SW480 (cell line): Measurements from ENCODE around the gene GALNT18.

Experiments used
- DNase-seq: peaks from one replicate; pipeline ENCODE4 v3.0.0-alpha.2; 2016; ENCODE audit warnings: low spot score

Gene GALNT18

DNA sequence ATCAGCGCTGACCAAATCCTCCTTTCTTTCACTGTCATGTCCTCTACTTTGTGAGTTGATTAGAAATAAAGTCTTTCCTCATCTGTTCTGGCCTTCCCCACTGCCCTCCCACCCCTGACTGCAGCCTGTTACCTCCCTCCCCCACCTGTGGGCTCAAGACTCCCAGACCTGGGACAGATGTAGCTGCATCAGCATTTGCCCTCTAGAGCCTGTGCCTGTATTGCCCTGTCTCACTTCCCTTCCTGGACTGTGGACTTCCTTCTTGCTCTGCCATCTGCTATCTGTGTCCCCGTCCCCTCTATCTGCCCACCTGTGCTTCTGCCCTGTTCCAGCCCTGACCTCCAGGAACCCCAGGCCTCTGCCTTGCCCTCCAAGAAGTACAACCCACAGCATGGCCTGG lies 122.5 kb downstream of the GALNT18 start:
- DNase-seq: no peak

DNA sequence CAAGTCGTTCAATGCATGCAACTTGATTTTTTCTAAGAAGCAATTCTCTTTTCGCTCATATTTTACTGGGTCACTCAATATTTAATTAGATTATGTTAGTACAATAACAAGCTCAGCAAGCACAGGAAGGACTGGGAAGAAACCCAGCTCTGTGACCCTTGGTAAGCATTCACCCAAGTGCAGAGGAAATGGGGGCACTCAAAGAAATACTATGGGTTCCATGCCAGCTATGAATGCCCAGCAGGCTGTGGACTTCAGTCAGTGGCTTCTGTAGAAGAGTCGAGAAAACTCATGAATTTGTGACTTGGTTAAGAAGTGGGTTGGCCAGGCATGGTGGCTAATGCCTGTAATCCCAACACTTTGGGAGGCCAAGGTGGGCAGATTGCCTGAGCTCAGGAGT lies 123.6 kb downstream of the GALNT18 start:
- DNase-seq: no peak

DNA sequence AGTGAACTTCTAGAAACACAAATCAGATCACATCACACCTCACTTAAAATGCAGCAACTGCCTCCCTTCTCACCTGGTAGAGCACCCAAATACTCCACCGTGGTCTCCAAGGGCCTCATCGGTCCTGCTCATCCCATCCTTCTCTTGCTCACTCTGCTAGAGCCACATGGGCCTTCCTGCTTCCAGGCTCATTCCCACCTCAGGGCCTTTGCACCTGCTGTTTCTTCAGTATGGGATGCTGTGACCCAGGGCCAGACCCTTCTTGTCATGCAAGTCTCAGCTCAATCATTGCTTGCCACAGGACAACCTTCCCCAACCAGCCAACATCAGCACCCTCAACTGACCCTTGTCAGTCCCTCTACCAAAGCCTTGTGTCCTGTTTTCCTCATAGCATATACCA lies 124.9 kb downstream of the GALNT18 start:
- no peak for DNase-seq

DNA sequence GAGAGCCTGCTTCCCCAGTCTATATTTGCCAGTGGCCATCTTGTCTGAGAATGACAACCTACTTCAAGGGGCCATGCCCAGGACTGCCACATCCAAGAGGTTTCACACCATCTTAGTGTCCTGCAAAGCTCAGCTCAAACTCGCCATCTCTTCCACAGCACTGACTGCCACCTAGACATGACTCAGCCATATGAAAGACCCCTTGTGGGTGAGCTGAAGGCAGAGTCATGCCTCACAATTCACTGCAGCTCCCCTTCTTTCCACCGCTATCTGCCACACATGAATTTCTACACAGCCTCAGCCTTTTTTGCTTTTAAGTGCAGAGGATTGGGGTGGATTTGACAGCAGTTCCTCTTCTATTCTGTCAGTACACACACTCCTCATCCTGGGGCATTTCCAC lies 127.5 kb downstream of the GALNT18 start:
- DNase-seq: no peak

DNA sequence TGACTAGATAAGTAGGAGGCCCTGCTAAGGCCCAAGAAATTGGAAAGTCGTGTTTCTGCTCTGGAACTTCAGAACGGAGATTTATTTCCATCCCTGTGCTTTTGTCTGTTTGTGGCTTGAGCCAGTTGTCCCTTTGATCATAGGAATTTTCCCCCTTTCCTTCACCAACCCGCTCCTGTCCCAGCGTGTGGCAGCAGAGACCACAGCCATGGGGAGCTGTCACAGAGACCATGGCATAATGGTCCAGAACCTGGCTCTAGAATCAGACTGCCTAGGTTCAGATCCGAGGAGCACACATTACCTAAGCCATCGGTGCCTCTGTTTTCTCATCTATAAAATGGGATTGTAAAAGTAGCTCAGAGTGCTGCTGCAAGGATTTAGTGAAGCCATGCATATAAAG lies 128.1 kb downstream of the GALNT18 start:
- DNase-seq: no peak

DNA sequence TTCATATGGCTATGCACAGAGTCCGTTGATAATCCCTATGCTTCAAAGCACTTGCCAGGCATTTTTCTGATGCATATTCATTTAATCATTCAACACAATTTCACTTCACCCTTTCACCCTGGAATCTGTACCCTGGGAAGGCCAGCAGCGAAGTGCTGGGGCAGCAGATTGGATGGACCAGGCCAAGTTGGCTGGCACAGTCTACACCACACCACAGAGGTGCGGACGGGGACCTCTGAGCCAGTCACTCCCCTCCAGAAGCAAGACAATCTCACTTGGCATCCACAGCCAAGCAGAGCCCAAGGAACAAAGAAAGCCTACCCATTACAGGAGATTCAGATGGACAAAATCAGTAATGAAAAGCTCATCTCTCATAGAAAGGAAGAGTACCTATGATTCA lies 130.2 kb downstream of the GALNT18 start:
- no peak for DNase-seq

DNA sequence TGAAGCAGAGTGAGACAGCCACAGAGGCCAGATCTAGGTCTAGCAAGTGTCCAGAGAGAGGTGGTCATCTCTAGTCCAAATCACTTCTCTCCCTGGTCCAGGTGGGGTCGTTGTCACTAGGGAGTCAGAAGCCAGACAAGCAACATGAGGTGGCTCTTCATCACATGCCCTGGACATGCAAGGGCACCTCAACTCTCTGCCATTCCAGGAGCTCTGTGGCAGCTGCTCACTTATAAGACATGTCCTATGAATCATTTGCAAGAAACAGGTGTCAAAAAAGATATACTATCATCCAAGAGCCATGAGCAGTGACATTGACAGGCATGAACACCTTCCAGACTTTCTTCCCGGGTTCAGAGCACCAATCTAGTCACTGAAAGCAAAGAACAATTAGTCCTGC lies 130.8 kb downstream of the GALNT18 start:
- no peak for DNase-seq

DNA sequence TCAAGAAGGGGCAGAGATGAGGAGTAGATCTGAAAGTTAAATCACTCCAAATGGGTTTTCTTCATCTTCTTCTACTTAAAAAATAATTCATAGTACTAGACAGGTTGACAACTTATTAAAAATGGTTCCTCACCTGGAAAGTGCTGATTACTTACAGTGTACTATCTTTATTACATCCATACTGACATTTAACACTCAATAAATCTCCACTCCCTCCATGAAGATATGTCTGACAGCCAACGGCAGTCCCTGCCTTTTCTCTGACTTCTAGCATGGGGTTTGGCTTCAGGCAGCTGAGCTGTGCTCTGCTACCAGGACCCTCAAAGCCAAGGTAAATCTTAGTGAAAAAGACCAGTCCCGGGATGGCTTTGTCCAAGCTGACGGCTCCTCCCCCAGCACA lies 135.4 kb downstream of the GALNT18 start:
- DNase-seq: no peak

DNA sequence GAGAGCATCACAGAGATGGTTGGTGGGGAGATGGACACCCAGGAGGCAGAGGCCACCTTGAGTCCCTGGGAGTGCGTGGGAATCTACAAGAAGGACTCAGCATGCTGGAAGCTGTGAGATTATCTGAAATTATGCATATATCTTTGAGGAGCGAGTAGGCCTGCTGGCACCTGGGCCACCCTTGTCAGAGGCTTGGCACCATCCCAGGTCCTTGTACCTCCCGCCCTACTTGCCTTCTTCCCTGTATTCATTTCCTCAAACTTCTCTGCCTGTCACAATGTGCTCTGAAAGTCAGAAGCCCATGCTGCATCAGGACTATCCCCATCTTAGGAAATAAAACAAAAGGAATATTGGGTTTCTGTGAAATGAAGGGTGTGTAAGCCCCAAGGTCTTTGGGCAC lies 135.8 kb downstream of the GALNT18 start:
- DNase-seq: no peak

DNA sequence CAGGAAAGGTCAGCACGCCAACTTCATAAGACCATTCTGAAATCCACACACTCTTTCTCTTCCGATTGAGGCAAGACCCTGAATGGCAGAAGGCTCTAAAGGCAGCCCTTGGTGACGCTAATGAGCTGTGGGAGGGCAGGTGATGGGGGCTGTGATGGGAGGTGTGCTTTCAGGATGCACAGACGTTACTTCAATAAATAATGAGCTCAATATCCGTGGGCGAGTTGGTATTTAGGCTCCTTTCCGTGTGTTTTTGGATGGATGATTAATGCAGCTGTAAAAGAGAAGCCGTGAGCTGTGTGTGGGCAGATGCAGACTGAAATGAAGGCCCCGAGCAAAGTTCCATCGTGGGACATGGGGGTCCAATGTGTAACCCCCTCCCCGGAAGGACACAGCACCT lies 138.2 kb downstream of the GALNT18 start:
- no peak for DNase-seq

DNA sequence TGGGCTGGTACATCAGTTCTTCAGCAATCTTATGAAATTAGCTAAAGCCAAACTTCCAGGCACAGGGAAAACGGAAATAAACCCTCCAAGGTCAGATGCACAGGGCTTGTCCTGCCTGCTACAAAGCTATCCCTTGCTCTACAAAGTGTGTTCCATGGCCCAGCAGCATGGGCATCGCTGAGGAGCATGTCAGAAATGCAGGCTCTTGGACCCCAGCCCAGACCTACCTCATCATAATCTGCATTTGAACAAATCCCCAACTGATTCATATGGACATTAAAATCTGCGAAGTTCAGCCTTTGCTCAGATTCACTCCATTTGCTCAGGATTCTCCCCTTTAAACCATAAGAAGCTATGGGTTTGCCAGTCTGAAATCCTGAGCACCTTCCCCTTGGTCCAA lies 139.1 kb downstream of the GALNT18 start:
- no peak for DNase-seq

DNA sequence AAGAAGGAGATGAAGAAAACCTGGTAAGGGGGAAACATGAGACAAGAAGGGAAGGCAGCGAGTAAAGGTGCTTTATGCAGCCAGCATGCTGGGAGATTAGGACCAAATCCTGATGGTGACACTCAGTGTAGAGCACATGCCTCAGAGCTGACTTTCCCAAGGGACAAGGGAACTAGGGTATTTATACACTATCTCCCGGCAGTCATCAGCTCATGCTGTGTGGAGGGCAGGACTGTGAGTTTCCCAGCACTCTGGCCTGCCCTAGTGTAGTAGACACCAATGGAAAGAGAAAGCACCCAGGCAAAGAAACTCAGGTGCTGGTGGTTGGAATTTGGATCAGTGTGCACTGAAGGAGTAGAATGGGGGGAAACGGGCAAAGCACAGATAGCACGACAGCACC lies 140.4 kb downstream of the GALNT18 start:
- DNase-seq: no peak

DNA sequence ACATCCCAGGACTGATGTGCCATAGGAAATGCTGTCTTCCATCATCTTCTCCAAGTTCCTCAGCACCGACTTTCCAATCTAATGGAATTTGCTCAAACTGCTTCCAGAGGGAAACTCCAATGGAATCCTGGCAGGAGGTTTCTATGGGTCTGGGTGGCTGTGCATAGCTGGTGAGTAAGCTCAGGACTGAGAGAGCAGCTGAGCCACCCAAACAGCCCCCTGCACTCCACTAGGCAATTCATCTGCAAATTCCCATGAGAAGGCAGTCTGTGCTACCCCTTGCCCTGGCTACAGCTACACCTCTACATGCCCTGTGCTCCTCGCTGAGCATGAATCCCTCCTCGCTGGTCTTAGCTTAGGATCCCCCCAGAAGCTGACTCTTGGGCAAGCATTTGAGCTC lies 140.8 kb downstream of the GALNT18 start:
- no peak for DNase-seq

DNA sequence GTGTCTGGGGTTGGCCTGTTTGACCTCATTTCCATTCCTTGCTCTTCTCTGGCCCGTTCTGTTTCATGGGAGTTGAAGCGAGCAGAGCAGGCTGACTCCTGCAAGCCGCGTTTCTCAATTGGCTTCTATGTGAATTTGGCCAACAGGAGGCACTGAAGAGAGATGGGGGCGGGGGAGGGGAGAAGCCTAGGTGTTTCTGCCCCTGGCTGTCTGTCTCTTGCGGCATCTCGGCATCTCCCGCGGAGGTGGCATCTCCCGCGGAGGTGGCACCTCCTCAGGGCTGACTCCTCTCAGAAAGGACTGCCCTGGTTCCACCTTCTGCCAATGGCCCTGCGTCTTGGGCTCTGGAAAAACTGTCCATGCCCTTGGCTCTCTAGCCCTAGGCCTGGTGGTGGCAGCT lies 143.1 kb downstream of the GALNT18 start:
- DNase-seq: no peak

DNA sequence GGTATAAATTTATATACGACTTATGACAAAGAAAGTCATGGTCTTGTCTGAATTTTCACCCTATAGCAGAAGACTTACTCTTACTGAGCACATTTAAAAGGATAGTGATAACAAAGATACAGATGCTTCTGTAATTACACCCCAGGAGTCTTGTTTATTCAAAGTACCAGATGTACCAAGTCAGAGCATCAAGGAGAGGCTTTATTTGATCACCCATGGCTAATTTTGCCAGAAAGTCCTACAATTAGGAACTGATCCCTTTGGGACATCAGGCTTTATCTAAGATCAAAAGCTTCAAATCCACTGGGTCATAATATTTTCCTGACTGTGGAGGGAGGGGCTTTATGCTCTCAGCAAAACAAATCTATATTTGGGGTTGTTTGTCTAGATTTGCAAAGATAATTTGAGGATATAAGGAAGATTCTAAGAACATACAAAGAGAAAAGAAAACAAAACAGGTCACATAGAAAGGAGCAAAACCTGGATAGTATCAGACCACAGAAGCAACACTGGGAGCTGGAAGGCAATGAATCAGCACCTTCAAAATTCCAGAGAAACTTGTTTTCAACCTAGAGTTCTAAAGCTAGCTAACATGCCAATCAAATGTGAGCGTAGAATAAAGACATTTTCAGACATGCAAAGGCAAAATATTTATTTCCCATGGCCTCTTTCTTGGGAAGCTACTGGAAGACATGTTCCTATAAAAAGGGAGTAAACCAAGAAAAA lies 143.9 kb downstream of the GALNT18 start:
- no peak for DNase-seq

DNA sequence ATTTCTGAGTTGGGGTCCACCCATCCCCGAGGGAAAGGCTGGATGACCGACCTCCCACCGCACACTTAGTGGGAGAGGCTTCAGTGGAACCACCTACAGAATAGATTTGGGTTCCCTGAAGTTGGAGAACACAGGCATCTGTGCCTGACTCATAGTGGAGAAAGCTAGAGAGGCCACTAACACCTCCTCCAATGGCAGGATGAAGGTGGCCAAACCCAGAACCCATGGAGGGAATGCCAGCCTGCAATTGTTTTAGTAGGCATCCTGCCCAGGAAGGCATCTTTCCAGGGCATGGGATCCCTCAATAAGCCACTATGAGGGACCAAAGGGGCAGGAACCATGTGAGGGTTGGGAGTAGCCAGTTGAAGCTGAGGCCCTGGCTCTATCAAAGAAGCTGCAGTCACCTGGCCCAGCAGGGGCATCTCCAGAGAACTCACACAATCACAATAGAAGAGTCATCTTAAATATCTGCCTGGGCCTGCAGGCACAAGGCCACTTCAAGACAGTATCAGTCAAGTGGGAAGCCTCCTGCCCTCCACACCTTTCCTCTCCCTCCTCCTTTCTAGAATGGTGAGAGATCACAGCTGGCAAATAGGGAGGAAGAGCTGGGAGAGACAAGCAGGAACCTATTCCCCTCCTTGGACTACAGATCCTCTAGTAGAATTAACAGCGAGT lies 144.7 kb downstream of the GALNT18 start:
- DNase-seq: no peak

DNA sequence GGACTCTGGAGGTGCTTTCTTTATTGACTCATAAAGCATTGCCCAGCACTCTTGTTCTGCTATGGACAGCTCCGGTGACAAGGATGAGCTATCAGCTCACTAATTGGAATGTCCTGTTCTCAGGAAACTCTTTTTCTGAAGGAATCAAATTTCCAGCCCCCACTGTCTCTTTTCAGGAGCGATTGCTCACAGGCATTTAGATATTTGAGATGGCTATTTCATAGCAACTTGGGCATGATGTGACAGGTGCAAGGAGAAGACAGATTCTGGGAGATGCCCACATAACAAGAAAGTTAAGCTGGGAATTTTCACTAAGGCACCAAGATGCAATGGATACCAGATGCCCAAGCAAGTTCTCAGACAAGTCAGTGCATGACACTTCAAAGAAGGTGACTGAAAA lies 145.3 kb downstream of the GALNT18 start:
- no peak for DNase-seq

DNA sequence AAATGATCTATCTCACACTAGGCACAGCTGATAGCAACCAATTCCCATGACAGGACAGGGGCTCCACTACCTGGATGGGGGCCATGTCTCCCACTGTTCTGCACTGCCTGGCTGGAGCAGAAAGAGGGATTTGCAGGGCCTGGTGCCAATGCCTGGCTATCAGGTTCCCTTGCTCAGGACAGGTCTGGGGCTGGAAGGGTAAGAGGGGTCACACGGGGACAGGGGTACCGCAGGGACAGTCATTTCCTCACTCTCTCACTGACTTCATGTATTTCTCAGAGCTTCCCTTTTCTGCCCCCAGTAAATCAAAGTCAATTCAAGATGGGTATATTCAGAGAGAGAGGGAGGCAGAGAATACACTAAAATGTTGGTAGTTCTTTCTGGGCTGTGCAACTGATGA lies 149.7 kb downstream of the GALNT18 start:
- no peak for DNase-seq

DNA sequence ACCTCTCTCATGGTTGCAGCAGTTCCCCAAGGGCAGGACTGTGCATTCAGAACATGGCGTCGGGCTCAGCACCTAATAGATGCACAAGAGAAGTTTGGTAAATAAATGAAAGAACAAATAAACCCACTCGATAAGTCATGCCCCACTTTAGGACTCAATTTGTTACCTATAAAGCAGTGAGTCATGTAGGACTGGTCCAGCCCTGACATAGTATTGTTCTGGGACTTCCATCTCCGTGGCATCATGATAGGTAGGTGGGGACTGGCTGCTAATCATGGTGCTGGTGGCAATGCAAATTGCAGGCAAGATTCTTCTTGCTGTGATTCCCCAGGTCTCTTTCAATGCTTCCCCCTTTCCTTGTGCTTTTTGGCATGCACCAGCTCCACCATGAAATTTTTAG lies 150.6 kb downstream of the GALNT18 start:
- DNase-seq: no peak

DNA sequence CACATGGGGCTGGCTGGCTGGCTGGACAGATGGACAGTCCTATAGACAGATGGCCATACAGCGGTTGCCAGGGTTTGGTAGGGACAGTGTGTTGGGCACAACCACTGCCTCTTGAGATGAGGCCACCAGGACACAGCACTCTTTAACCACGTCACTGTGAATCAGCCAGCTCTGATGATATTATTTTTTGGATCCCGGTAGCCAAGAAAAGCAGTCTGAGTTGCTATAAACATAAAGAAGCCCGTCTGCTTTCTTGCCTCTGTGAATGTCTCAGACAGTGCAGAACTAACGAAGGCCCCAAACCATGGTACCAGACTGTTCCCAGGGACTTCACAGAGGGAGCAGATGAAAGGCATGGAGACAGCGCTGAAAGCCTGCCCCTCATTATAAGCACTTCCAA lies 152.9 kb downstream of the GALNT18 start:
- DNase-seq: no peak

DNA sequence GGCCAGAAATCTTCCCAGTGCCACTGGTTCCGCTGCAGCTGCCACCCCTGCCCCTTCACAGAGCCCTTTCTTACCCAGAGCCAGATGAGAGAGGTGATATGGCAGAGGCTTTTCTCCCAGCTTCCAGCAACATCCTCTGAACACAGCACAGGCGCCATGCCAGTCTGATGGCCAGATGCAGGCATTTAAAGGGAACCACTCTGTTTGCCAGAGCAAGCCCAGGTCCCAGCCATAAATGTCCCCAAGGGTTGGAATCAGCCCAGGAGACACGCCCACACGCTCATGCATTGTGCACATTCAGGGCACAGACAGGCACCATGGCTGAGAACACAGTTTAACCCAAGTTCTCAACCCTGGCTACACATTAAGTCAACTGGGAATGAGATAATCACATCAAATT lies 154.5 kb downstream of the GALNT18 start:
- DNase-seq: no peak

DNA sequence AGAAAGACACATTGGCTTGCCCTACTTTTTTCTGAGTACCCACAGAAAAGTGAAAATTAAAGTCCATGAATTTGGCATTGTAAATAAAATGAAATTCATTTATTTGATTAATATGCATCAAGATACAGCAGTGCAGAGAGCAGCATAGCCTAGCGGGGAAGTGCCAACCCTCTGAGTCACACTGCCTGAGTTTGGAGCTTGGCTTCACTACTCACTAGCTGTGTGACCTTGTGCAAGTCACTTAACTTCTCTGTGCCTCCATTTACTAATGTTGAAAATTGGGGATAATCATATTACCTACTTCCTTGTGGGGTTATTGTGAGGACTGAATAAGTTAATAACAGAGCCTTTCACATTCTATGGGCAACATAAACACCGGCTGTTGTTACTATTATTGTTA lies 157.2 kb downstream of the GALNT18 start:
- no peak for DNase-seq

DNA sequence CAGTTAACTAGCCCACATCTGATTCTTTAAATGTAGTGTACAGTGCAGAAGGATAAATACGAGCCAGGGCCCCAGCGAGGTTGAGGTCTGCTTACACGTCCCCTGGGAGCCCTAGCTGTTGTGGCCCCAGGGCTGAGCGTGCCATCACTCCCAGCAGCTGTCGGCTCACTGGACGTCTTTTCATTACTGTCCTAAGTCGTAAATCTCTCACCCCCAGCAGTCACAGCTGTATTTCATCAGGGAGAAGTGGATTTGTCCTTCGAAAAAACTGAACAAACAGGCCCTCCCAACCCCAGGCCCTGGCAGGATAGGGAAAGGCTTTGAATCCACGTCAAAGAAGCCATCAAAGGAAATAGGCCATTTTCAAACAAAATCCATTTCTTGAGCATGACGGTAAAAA lies 158.4 kb downstream of the GALNT18 start:
- no peak for DNase-seq

DNA sequence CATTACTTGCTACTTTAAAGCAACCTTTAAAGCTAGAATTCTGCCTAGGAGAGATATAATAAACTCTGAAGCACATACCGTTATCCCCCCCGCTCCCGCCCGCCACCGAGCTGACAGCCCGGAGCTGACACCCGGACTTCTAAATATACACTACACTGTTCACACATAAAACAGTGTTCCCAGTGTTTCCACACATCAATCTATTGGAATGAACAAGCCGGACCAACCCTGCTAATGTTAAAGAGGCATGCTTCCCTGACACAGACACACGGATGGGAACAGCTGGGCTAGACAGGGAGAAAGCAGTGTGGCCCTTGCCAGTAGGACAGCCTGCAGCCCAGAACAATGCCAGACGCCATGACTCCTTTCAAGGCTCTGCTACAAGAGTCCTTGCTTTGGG lies 160.3 kb downstream of the GALNT18 start:
- DNase-seq: no peak
